Suprapubic skin (tissue), 3 donors: ENCODE data around the gene KRTAP5-10.

Source experiments
- CTCF ChIP-seq, 2 donors: fragments of 200-600 bp in 1 of 2; fragments of 450-650 bp in 1 of 2; sonication (generic) in 1 of 2; IDR thresholded peaks; one replicate each; pipeline ENCODE4 v1.5.1; 2016 to 2019; ENCODE audit warnings: antibody characterized with exemption in 2 of 2, mild to moderate bottlenecking in 1 of 2, moderate library complexity in 1 of 2
- POLR2A ChIP-seq, 2 donors: fragments of 450-650 bp; IDR thresholded peaks; one replicate each; pipeline ENCODE4 v1.6.1; 2017; ENCODE audit warnings: antibody characterized with exemption in 2 of 2, mild to moderate bottlenecking in 2 of 2, moderate library complexity in 2 of 2

DNA sequence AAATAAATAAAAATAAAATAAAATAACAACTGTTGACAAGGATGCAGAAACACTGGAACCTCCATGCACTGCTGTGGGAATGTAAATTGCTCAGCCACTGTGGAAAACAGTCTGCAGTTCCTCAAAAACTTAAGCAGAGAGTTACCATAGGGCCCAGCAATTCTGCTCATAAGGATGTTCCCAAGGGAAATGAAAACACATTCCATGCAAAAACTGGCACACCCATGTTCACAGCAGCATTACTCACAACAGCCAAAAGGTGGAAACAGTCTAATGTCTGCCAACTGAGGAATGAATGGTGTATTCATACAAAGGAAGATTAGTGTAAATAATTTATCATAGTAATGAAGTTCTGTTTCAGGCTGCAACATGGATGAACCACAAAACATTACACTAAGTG lies 3.2 kb upstream of the KRTAP5-10 start:
- TF ChIP-seq POLR2A (IDR thresholded peaks at IDR 0.05) (no peak), CTCF (IDR thresholded peaks at IDR 0.05) (no peak)
